ENCODE results near the gene AGBL4.

Gene AGBL4

GRCh38 chr1:48686159-48686558 is 1337.6 kb downstream of the AGBL4 start:
- FAIRE-seq: no peak
- TF ChIP-seq CTCF (IDR thresholded peaks at IDR 0.05; ENCODE audit: insufficient read depth, missing control alignments): no peak

GRCh38 chr1:48684381-48684780 is 1339.4 kb downstream of the AGBL4 start:
- TF ChIP-seq CTCF (IDR thresholded peaks at IDR 0.05; ENCODE audit: insufficient read depth, missing control alignments): no peak
- no peak for DNase-seq (ENCODE audit: insufficient read length, low spot score)
- FAIRE-seq: no peak

More at GRCh38 chr1:48686159-48686558, 1337.6 kb downstream of the AGBL4 start:
- DNase-seq (ENCODE audit: insufficient read length, low spot score): no peak

- no peak for DNase-seq (ENCODE audit: insufficient read length, low spot score)
- TF ChIP-seq CTCF (IDR thresholded peaks at IDR 0.05; ENCODE audit: insufficient read depth, missing control alignments): no peak
Observed at GRCh38 chr1:48683839-48684238, 1339.9 kb downstream of the AGBL4 start.

GRCh38 chr1:48681476-48682305 is 1342.1 kb downstream of the AGBL4 start:
- FAIRE-seq: no peak
- DNase-seq (ENCODE audit: insufficient read length, low spot score): no peak
- TF ChIP-seq CTCF (IDR thresholded peaks at IDR 0.05; ENCODE audit: insufficient read depth, missing control alignments): no peak

More at GRCh38 chr1:48683839-48684238, 1339.9 kb downstream of the AGBL4 start:
- FAIRE-seq: no peak

- FAIRE-seq (no peak), DNase-seq (ENCODE audit: insufficient read length, low spot score) (no peak)
- TF ChIP-seq CTCF (IDR thresholded peaks at IDR 0.05; ENCODE audit: insufficient read depth, missing control alignments): no peak
Observed at GRCh38 chr1:48680411-48681035, 1343.2 kb downstream of the AGBL4 start.

- no peak for FAIRE-seq
- no peak for TF ChIP-seq CTCF (IDR thresholded peaks at IDR 0.05; ENCODE audit: insufficient read depth, missing control alignments)
Observed at GRCh38 chr1:48679859-48680258, 1343.9 kb downstream of the AGBL4 start.

More at GRCh38 chr1:48679859-48680258, 1343.9 kb downstream of the AGBL4 start:
- DNase-seq (ENCODE audit: insufficient read length, low spot score): no peak

Data from D721Med (cell line).